Mesenchymal stem cell (in vitro differentiated cells and primary cell): ENCODE measurements around the gene SPRED1.

ENCODE experiments used
- DNase-seq: peaks from one replicate; pipeline ENCODE4 v3.0.0-alpha.2; 2013
- H2AFZ ChIP-seq: one replicate; pipeline ENCODE4 v1.6.1; 2013; ENCODE audit warnings: low read depth, mild to moderate bottlenecking, control low read depth, inconsistent platforms, low read length, moderate library complexity
- H2AK5ac ChIP-seq: 2 replicates; pipeline ENCODE4 v1.6.1; 2013; ENCODE audit warnings: low read length, moderate library complexity, mild to moderate bottlenecking, inconsistent platforms; ENCODE audit not compliant: severe bottlenecking
- H2BK120ac ChIP-seq: one replicate; pipeline ENCODE4 v1.6.1; 2013; ENCODE audit warnings: low read depth, mild to moderate bottlenecking, inconsistent platforms, low read length, moderate library complexity
- H2BK12ac ChIP-seq, 2 experiments: one replicate each; pipeline ENCODE4 v1.6.1; 2013; ENCODE audit warnings: inconsistent platforms in 2 of 2, low read length in 2 of 2, mild to moderate bottlenecking in 2 of 2, moderate library complexity in 2 of 2, control low read depth in 1 of 2
- H2BK15ac ChIP-seq: one replicate; pipeline ENCODE4 v1.6.1; 2013; ENCODE audit warnings: mild to moderate bottlenecking, low read depth, inconsistent platforms; ENCODE audit not compliant: poor library complexity, severe bottlenecking
- H2BK5ac ChIP-seq: 2 replicates; pipeline ENCODE4 v1.6.1; 2013; ENCODE audit warnings: low read depth, mild to moderate bottlenecking, low read length, control low read depth, inconsistent platforms; ENCODE audit not compliant: poor library complexity, severe bottlenecking
- H3K14ac ChIP-seq, 2 experiments: one replicate each; pipeline ENCODE4 v1.6.1; 2013; ENCODE audit warnings: inconsistent platforms in 2 of 2, low read length in 2 of 2, control low read depth in 1 of 2, mild to moderate bottlenecking in 1 of 2, moderate library complexity in 1 of 2
- H3K18ac ChIP-seq, 2 experiments: one replicate each; pipeline ENCODE4 v1.6.1; 2013; ENCODE audit warnings: inconsistent platforms in 2 of 2, low read length in 2 of 2, control low read depth in 1 of 2, low read depth in 1 of 2, mild to moderate bottlenecking in 1 of 2
- H3K23ac ChIP-seq, 2 experiments: one replicate each; pipeline ENCODE4 v1.6.1; 2013; ENCODE audit warnings: inconsistent platforms in 2 of 2, low read length in 2 of 2, mild to moderate bottlenecking in 2 of 2, moderate library complexity in 2 of 2, control low read depth in 1 of 2
- H3K27ac ChIP-seq: 2 replicates; pipeline ENCODE4 v1.5.1; 2013; ENCODE audit warnings: mild to moderate bottlenecking, moderate library complexity, low read length, control low read depth, inconsistent platforms; ENCODE audit not compliant: poor library complexity, severe bottlenecking
- H3K27me3 ChIP-seq, 2 experiments: 2 replicates each; pipeline versions ENCODE4 v1.6.1 to v1.7.0; 2013; ENCODE audit warnings: low read length in 2 of 2, mild to moderate bottlenecking in 2 of 2, moderate library complexity in 2 of 2, control low read depth in 1 of 2, inconsistent platforms in 1 of 2; ENCODE audit not compliant: control insufficient read depth in 1 of 2, insufficient read depth in 1 of 2
- H3K36me3 ChIP-seq, 2 experiments: 2 replicates each; pipeline versions ENCODE4 v1.6.1 to v1.7.0; 2013; ENCODE audit warnings: low read length in 2 of 2, control low read depth in 1 of 2, inconsistent platforms in 1 of 2, low read depth in 1 of 2, mild to moderate bottlenecking in 1 of 2; ENCODE audit not compliant: insufficient read depth in 2 of 2, control insufficient read depth in 1 of 2
- H3K4ac ChIP-seq, 2 experiments: one replicate each; pipeline ENCODE4 v1.6.1; 2013; ENCODE audit warnings: inconsistent platforms in 2 of 2, low read length in 2 of 2, mild to moderate bottlenecking in 2 of 2, moderate library complexity in 2 of 2, control low read depth in 1 of 2, low read depth in 1 of 2
- H3K4me1 ChIP-seq: 2 replicates; pipeline ENCODE4 v1.6.1; 2013; ENCODE audit warnings: low read depth, low read length, control low read depth; ENCODE audit not compliant: control insufficient read depth, insufficient read depth
- H3K4me2 ChIP-seq: 2 replicates; pipeline ENCODE4 v1.6.1; 2013; ENCODE audit warnings: low read length, mild to moderate bottlenecking, inconsistent platforms; ENCODE audit not compliant: poor library complexity, severe bottlenecking
- H3K4me3 ChIP-seq, 2 experiments: 2 replicates each; pipeline versions ENCODE4 v1.5.1 to v1.7.0; 2013; ENCODE audit warnings: low read length in 2 of 2, mild to moderate bottlenecking in 2 of 2, control low read depth in 1 of 2, low read depth in 1 of 2; ENCODE audit not compliant: insufficient read depth in 1 of 2
- H3K79me1 ChIP-seq: replicated peaks from 2 replicates; pipeline ENCODE4 v1.6.1; 2013; ENCODE audit warnings: mild to moderate bottlenecking, control low read depth, low read length, inconsistent platforms; ENCODE audit not compliant: poor library complexity, severe bottlenecking
- H3K9ac ChIP-seq: 2 replicates; pipeline ENCODE4 v1.7.0; 2013; ENCODE audit warnings: mild to moderate bottlenecking, low read length, moderate library complexity
- H3K9me3 ChIP-seq: 2 replicates; pipeline ENCODE4 v1.7.0; 2013; ENCODE audit warnings: mild to moderate bottlenecking, low read length; ENCODE audit not compliant: control insufficient read depth
- H4K8ac ChIP-seq: one replicate; pipeline ENCODE4 v1.6.1; 2013; ENCODE audit warnings: inconsistent platforms, mild to moderate bottlenecking, low read length, moderate library complexity
- H4K91ac ChIP-seq: one replicate; pipeline ENCODE4 v1.6.1; 2013; ENCODE audit warnings: mild to moderate bottlenecking, low read length, inconsistent platforms
- WGBS: methylation state at CpG from one replicate; pipeline ENCODE4 v1.1.7; 2013; ENCODE audit warnings: mixed read lengths; 5-methylcytosine and 5-hydroxymethylcytosine counted together

Gene SPRED1

DNA sequence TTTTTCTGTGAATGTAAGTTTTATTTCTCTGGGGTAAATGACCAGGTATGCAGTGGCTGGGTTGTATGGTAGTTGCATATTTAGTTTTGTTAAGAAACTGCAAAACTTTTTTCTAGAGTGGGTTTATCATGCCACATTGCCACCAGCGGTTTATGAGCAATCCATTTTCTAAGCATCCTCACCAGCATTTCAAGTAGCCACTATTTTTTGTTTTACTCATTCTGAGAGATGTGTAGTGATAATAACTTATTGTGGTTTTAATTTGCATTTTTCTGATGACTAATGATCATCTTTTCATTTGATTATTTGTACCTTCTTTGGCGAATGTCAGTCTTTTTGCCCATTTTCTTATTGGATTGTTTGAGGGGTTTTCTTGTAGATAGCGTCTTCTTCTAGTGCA is 56.2 kb downstream of the SPRED1 start:
- H3K23ac ChIP-seq = no peak overlapping the region
- no peak overlapping the region for H4K8ac ChIP-seq
- no peaks in the 10 kb centered on the region for H3K27me3 ChIP-seq
- no peak overlapping the region for H3K4me2 ChIP-seq
- no peak overlapping the region for H3K4me3 ChIP-seq
- H2BK12ac ChIP-seq = no peak overlapping the region
- no peak overlapping the region for H4K91ac ChIP-seq
- no peak overlapping the region for H3K18ac ChIP-seq
- no peaks in the 10 kb centered on the region for H3K4me1 ChIP-seq
- H2AFZ ChIP-seq = no peak overlapping the region
- no peak overlapping the region for H2AK5ac ChIP-seq
- no peak overlapping the region for H3K9ac ChIP-seq
- H3K27ac ChIP-seq = no peak overlapping the region
- no peak for DNase-seq
- WGBS = no CpG with 5 or more reads among the region's 3 CpGs
- no peaks in the 10 kb centered on the region for H3K79me1 ChIP-seq
- no peaks in the 10 kb centered on the region for H3K9me3 ChIP-seq
- H3K14ac ChIP-seq = no peak overlapping the region
- H2BK5ac ChIP-seq = no peak overlapping the region
- H2BK15ac ChIP-seq = no peak overlapping the region
- peaks cover 3 to 61% of the 10 kb centered on the region in 2 experiments for H3K36me3 ChIP-seq
- H2BK120ac ChIP-seq = no peak overlapping the region
- H3K4ac ChIP-seq = no peak overlapping the region

DNA sequence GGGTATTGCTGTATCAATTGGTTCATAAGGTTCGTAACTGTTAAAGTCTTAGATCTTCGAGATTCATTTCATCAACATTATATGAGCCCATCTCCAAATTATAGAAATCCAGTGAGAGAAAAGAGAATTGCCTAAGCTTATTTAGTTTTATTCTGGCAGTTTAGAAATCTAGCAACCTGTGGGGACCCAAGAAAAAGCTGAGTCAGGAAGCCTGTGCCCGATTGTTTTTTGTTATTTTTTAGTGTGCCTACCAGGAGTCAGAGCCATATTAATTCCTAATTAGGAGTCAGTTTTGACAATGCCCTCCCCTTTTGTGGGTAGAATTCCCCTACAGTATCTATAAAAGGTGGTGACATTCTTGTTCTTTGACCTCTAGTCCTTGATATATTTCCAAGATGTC is 59.6 kb downstream of the SPRED1 start:
- H3K9me3 ChIP-seq = no peaks in the 10 kb centered on the region
- no peaks in the 10 kb centered on the region for H3K4me1 ChIP-seq
- H3K18ac ChIP-seq = no peak overlapping the region
- H3K4me2 ChIP-seq = no peak overlapping the region
- no peak for DNase-seq
- H2BK5ac ChIP-seq = no peak overlapping the region
- no peak overlapping the region for H4K8ac ChIP-seq
- 100% methylated on average over 1 of the region's 3 CpGs for WGBS
- no peak overlapping the region for H3K4ac ChIP-seq
- no peak overlapping the region for H3K9ac ChIP-seq
- no peak overlapping the region for H3K4me3 ChIP-seq
- H3K27ac ChIP-seq = no peak overlapping the region
- H2AFZ ChIP-seq = no peak overlapping the region
- no peak overlapping the region for H3K14ac ChIP-seq
- no peak overlapping the region for H2BK12ac ChIP-seq
- H3K27me3 ChIP-seq = no peaks in the 10 kb centered on the region
- H3K36me3 ChIP-seq = peaks cover 3 to 45% of the 10 kb centered on the region in 2 experiments
- H4K91ac ChIP-seq = no peak overlapping the region
- no peak overlapping the region for H2AK5ac ChIP-seq
- no peak overlapping the region for H2BK15ac ChIP-seq
- no peak overlapping the region for H3K23ac ChIP-seq
- no peak overlapping the region for H2BK120ac ChIP-seq
- no peaks in the 10 kb centered on the region for H3K79me1 ChIP-seq

DNA sequence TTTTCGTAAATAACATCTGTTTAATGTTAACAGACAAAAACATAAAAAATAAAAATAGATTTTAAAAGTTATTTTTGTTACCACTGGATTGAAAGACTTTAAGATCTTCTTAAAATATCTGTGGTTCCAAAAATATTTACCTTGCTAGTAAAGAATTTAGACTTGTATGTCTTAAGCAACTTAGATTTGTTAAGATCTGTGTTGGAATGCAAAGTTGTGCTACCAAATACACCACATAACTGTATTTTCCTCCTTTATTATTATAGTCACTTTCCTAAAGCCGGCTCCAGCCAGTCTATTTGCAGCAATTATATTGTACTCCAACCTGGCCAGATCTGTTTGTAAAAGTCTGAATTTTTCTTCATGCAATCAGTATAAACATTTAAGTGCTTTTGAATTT is 63.7 kb downstream of the SPRED1 start:
- H2BK12ac ChIP-seq = no peak overlapping the region
- no peak overlapping the region for H3K4me2 ChIP-seq
- H3K27me3 ChIP-seq = no peaks in the 10 kb centered on the region
- H4K8ac ChIP-seq = no peak overlapping the region
- peaks cover 4 to 21% of the 10 kb centered on the region in 2 experiments for H3K36me3 ChIP-seq
- no peak overlapping the region for H3K18ac ChIP-seq
- no peak overlapping the region for H3K27ac ChIP-seq
- H3K23ac ChIP-seq = no peak overlapping the region
- no peaks in the 10 kb centered on the region for H3K9me3 ChIP-seq
- H3K4me1 ChIP-seq = no peaks in the 10 kb centered on the region
- no peak overlapping the region for H2AFZ ChIP-seq
- H3K9ac ChIP-seq = no peak overlapping the region
- H2BK15ac ChIP-seq = no peak overlapping the region
- H3K14ac ChIP-seq = no peak overlapping the region
- WGBS = no CpG with 5 or more reads among the region's 2 CpGs
- no peak for DNase-seq
- H4K91ac ChIP-seq = no peak overlapping the region
- H2BK5ac ChIP-seq = no peak overlapping the region
- H2AK5ac ChIP-seq = no peak overlapping the region
- no peak overlapping the region for H3K4me3 ChIP-seq
- no peak overlapping the region for H3K4ac ChIP-seq
- H3K79me1 ChIP-seq = no peaks in the 10 kb centered on the region
- H2BK120ac ChIP-seq = no peak overlapping the region

DNA sequence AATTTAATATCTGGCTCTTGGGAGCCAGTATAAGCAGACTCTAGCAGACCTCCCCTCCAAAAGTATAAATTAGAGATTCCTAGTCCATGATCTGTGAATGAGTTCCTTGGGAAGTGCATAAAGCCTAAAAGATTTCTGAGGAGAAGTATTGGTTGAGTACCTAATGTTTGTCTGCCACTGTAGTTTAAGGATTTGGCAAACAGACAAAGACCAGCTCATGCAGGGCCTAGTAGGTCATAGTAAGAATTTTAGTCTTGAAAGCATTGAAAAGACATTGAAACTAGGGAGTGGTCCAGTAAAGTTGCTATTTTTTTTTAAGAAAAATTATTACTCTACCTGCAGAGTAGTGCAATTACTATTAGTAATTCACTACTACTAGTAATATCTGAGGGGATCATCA is 67.5 kb downstream of the SPRED1 start:
- no peak overlapping the region for H2AFZ ChIP-seq
- no peak for DNase-seq
- H3K27ac ChIP-seq = no peak overlapping the region
- peaks cover 3% of the 10 kb centered on the region for H3K79me1 ChIP-seq
- H2BK5ac ChIP-seq = no peak overlapping the region
- no peak overlapping the region for H3K9ac ChIP-seq
- no peak overlapping the region for H3K18ac ChIP-seq
- H3K4ac ChIP-seq = no peak overlapping the region
- no peak overlapping the region for H2BK120ac ChIP-seq
- H3K14ac ChIP-seq = no peak overlapping the region
- no peak overlapping the region for H2BK15ac ChIP-seq
- no peak overlapping the region for H4K91ac ChIP-seq
- no peak overlapping the region for H3K4me3 ChIP-seq
- no peak overlapping the region for H4K8ac ChIP-seq
- no peak overlapping the region for H2AK5ac ChIP-seq
- H3K4me1 ChIP-seq = no peaks in the 10 kb centered on the region
- H3K4me2 ChIP-seq = no peak overlapping the region
- no peaks in the 10 kb centered on the region for H3K9me3 ChIP-seq
- no peaks in the 10 kb centered on the region for H3K27me3 ChIP-seq
- H2BK12ac ChIP-seq = no peak overlapping the region
- H3K36me3 ChIP-seq = peaks cover 6 to 53% of the 10 kb centered on the region in 2 experiments
- no peak overlapping the region for H3K23ac ChIP-seq
